GM23338 (cell line): Measurements from ENCODE around the gene DIP2C. TPM values are rescaled to one million over a fixed set of nuclear protein-coding genes. Genes with fewer than 3 reads are reported as not detected.

Source experiments
- ATAC-seq: fragments of 200-7000 bp; cut with Tn5 transposase; 3 replicates; pipeline ENCODE4 v1.9.1; 2020
- DNase-seq: peaks from one replicate; pipeline ENCODE4 v3.0.0-alpha.2; 2015; ENCODE audit warnings: low spot score
- H2AFZ ChIP-seq: fragments of 200-600 bp; sonication (generic); 2 replicates; pipeline ENCODE4 v1.8.0; 2016; ENCODE audit warnings: antibody characterized with exemption, mild to moderate bottlenecking, moderate library complexity
- H3F3A ChIP-seq: fragments of 200-600 bp; sonication (generic); replicated peaks from 2 replicates; pipeline ENCODE4 v1.8.0; 2017; ENCODE audit warnings: antibody characterized with exemption, mixed run types, low read depth
- H3K27ac ChIP-seq: fragments of 200-600 bp; sonication (generic); 2 replicates; pipeline ENCODE4 v1.6.1; 2016; ENCODE audit warnings: low read depth
- H3K27me3 ChIP-seq: fragments of 200-600 bp; sonication (generic); 2 replicates; pipeline ENCODE4 v1.8.0; 2016; ENCODE audit warnings: mild to moderate bottlenecking, mixed run types, moderate library complexity; ENCODE audit not compliant: insufficient read depth
- H3K36me3 ChIP-seq: fragments of 200-600 bp; sonication (generic); 2 replicates; pipeline ENCODE4 v1.8.0; 2016; ENCODE audit warnings: mild to moderate bottlenecking; ENCODE audit not compliant: insufficient read depth
- H3K4me1 ChIP-seq: fragments of 200-600 bp; sonication (generic); 2 replicates; pipeline ENCODE4 v1.8.0; 2016; ENCODE audit warnings: mild to moderate bottlenecking, moderate library complexity; ENCODE audit not compliant: insufficient read depth
- H3K4me2 ChIP-seq: fragments of 200-600 bp; sonication (generic); 2 replicates; pipeline ENCODE4 v1.7.1; 2017; ENCODE audit warnings: mixed run types
- H3K4me3 ChIP-seq: fragments of 200-600 bp; sonication (generic); 2 replicates; pipeline ENCODE4 v1.6.1; 2016; ENCODE audit warnings: mixed run types
- H3K79me2 ChIP-seq: fragments of 200-600 bp; sonication (generic); replicated peaks from 2 replicates; pipeline ENCODE4 v1.8.0; 2017; ENCODE audit warnings: mild to moderate bottlenecking; ENCODE audit not compliant: insufficient read depth
- H3K9me2 ChIP-seq: fragments of 200-600 bp; sonication (generic); 2 replicates; pipeline ENCODE4 v1.8.0; 2017; ENCODE audit not compliant: insufficient read depth
- H4K20me1 ChIP-seq: fragments of 200-600 bp; sonication (generic); replicated peaks from 2 replicates; pipeline ENCODE4 v1.8.0; 2017; ENCODE audit warnings: mild to moderate bottlenecking; ENCODE audit not compliant: insufficient read depth
- H3K27ac Mint-ChIP-seq: 2 replicates; pipeline ENCODE4 v1.8.0; 2020; ENCODE audit warnings: inconsistent platforms, mild to moderate bottlenecking, moderate library complexity, mixed read lengths
- H3K27me3 Mint-ChIP-seq: 3 replicates; pipeline ENCODE4 v1.8.0; 2022; ENCODE audit warnings: low read depth, mild to moderate bottlenecking, moderate library complexity, mixed read lengths, inconsistent platforms; ENCODE audit not compliant: insufficient read depth, poor library complexity
- H3K36me3 Mint-ChIP-seq: 3 replicates; pipeline ENCODE4 v1.8.0; 2021; ENCODE audit warnings: low read depth, mild to moderate bottlenecking, inconsistent platforms, moderate library complexity, mixed read lengths
- H3K4me1 Mint-ChIP-seq: 3 replicates; pipeline ENCODE4 v1.8.0; 2020; ENCODE audit warnings: mild to moderate bottlenecking, inconsistent platforms, mixed read lengths
- H3K4me3 Mint-ChIP-seq: 3 replicates; pipeline ENCODE4 v1.8.0; 2021; ENCODE audit warnings: moderate library complexity, mild to moderate bottlenecking, inconsistent platforms, mixed read lengths
- H3K9me3 Mint-ChIP-seq: 3 replicates; pipeline ENCODE4 v1.8.0; 2020; ENCODE audit warnings: moderate library complexity, mild to moderate bottlenecking, inconsistent platforms, mixed read lengths
- CTCF ChIP-seq, 2 experiments: fragments of 200-600 bp in 1 of 2; sonication (generic) in 1 of 2; conservative IDR thresholded peaks; 2 replicates each; pipeline versions ENCODE4 v1.5.1 to v1.6.1; 2016 to 2017; ENCODE audit warnings: antibody characterized with exemption in 2 of 2, low read depth in 2 of 2, mild to moderate bottlenecking in 2 of 2, moderate library complexity in 1 of 2
- ETS1 ChIP-seq: IDR thresholded peaks from 2 replicates; pipeline ENCODE4 v1.6.1; 2016; ENCODE audit warnings: antibody characterized with exemption
- EZH2 ChIP-seq: fragments of 200-600 bp; sonication (generic); IDR thresholded peaks from one replicate; pipeline ENCODE4 v1.8.0; 2017; ENCODE audit warnings: antibody characterized with exemption, mild to moderate bottlenecking, low read depth; ENCODE audit not compliant: unreplicated experiment
- EZH2phosphoT487 ChIP-seq: fragments of 200-600 bp; sonication (generic); IDR thresholded peaks from one replicate; pipeline ENCODE4 v1.8.1; 2018; ENCODE audit warnings: antibody characterized with exemption; ENCODE audit not compliant: unreplicated experiment
- JUNB ChIP-seq: IDR thresholded peaks from one replicate; pipeline ENCODE4 v1.6.1; 2016; ENCODE audit warnings: antibody characterized with exemption; ENCODE audit not compliant: unreplicated experiment
- NANOG ChIP-seq: IDR thresholded peaks from 2 replicates; pipeline ENCODE4 v1.6.1; 2016; ENCODE audit warnings: antibody characterized with exemption, borderline replicate concordance
- POLR2AphosphoS5 ChIP-seq: IDR thresholded peaks from 2 replicates; pipeline ENCODE4 v1.6.1; 2016; ENCODE audit warnings: antibody characterized with exemption, low read depth
- STAT1 ChIP-seq: IDR thresholded peaks from one replicate; pipeline ENCODE4 v1.6.1; 2016; ENCODE audit warnings: antibody characterized with exemption; ENCODE audit not compliant: unreplicated experiment
- ZNF114 ChIP-seq: fragments of 250-450 bp; sonication (Bioruptor Pico); IDR thresholded peaks from 2 replicates; pipeline ENCODE4 v1.5.0; 2020; ENCODE audit warnings: mild to moderate bottlenecking, moderate library complexity
- ZNF331 ChIP-seq: fragments of 250-450 bp; sonication (Bioruptor Pico); IDR thresholded peaks from 2 replicates; pipeline ENCODE4 v1.5.0; 2020; ENCODE audit warnings: low read depth, mild to moderate bottlenecking, moderate library complexity
- ZNF462 ChIP-seq: fragments of 250-450 bp; sonication (Bioruptor Pico); IDR thresholded peaks from 2 replicates; pipeline ENCODE4 v1.5.0; 2020; ENCODE audit warnings: mild to moderate bottlenecking, moderate library complexity
- polyA plus RNA-seq: library from polyadenylated mRNA; unstranded; fragments of >200 nt; fragmentation: Nextera tagmentation; extraction: Ambion mirVana; gene quantifications from 2 replicates; pipeline ENCODE4 v1.2.1, GENCODE V29; 2016
- total RNA-seq: library from RNA; depleted of rRNA; stranded (reverse); fragments of >200 nt; shearing (Covaris generic); gene quantifications from 2 replicates; pipeline ENCODE4 v1.2.3, GENCODE V29; 2014

DIP2C gene
- total and polyA plus RNA-seq, 2 experiments from 2014 or later = 5.1 to 7.7 TPM

- no peak for TF ChIP-seq CTCF (conservative IDR thresholded peaks at IDR 0.05; ENCODE audit: low read depth in 2 of 2)
- no peak for TF ChIP-seq ETS1
- no peak for TF ChIP-seq POLR2AphosphoS5
Observed at GRCh38 chr10:510415-510881, 179.0 kb downstream of the DIP2C start (continued).

GRCh38 chr10:509361-510102, 179.9 kb downstream of the DIP2C start:
- H3F3A ChIP-seq = peaks cover 4% of the 10 kb centered on the region; the same call in 1 of the 2 replicates
- no peak overlapping the region for H3K4me3 Mint-ChIP-seq
- H3K36me3 ChIP-seq = no peaks in the 10 kb centered on the region
- H3K27ac Mint-ChIP-seq = no peak overlapping the region
- no peak overlapping the region for H3K4me2 ChIP-seq
- ATAC-seq (no peak), DNase-seq (no peak)
- no peak overlapping the region for H3K27ac ChIP-seq
- H3K9me2 ChIP-seq = no peaks in the 10 kb centered on the region
- H3K4me3 ChIP-seq = no peak overlapping the region
- H3K79me2 ChIP-seq = no peaks in the 10 kb centered on the region
- peaks cover 60% of the 10 kb centered on the region for H3K27me3 ChIP-seq
- H3K4me1 ChIP-seq = no peaks in the 10 kb centered on the region
- H3K4me1 Mint-ChIP-seq = peaks cover 5% of the 10 kb centered on the region
- H3K9me3 Mint-ChIP-seq = no peaks in the 10 kb centered on the region; the same call in 1 of the 3 replicates
- H4K20me1 ChIP-seq = no peaks in the 10 kb centered on the region; the same call in none of the 2 replicates
- peaks cover 73% of the 10 kb centered on the region for H3K27me3 Mint-ChIP-seq
- peaks cover 15% of the 10 kb centered on the region; the same call in 2 of the 3 replicates for H3K36me3 Mint-ChIP-seq
- H2AFZ ChIP-seq = no peak overlapping the region
- no peak for TF ChIP-seq STAT1
- no peak for TF ChIP-seq ZNF114
- no peak for TF ChIP-seq POLR2AphosphoS5
- no peak for TF ChIP-seq NANOG
- no peak for TF ChIP-seq ZNF331 (CRISPR knock-in tag)
- no peak for TF ChIP-seq CTCF (conservative IDR thresholded peaks at IDR 0.05; ENCODE audit: low read depth in 2 of 2)
- TF ChIP-seq ZNF462 (CRISPR knock-in tag) = no peak
- no peak for TF ChIP-seq ETS1
- TF ChIP-seq EZH2 = no peak
- TF ChIP-seq JUNB = no peak
- no peak for TF ChIP-seq EZH2phosphoT487
